Measurements from ENCODE around the gene WARS2.

DNA sequence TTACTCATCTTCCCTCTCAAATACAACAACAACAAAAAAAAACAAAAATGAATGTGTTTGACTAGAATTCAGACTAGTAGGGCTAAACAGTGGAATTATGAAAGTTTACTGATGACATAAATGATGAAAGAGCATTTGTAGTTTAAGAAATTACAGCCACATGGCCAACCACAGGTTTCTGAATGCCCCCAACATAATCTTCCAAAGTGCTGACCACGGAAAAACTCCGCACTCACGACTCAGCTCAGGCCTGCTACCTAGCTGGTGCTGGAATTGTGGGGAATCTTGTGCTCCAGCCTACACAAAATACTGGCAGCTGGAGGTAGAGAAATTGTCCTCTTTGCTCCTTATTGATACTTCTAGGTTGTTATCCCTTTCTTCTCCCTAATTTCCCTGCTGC lies 128.7 kb downstream of the WARS2 start:
- TF ChIP-seq CTCF (IDR thresholded peaks at IDR 0.05; ENCODE audit: low read length) (no peak), EZH2 (IDR thresholded peaks at IDR 0.05; ENCODE audit: borderline replicate concordance, low read length) (no peak)

All from OCI-LY1 (cell line).